ENCODE measurements around the gene HHEX. TPM values are rescaled to one million over a fixed set of nuclear protein-coding genes. Genes with fewer than 3 reads are reported as not detected.
A peak's percentile ranks its signal among the peaks of the same experiment; 100 is the strongest.

The HHEX gene
- total and polyA plus RNA-seq, 2 of the 8 experiments (the other 6 are each of a cell fraction or from before 2014, with no cell fraction given), result 0.56 to 1.5 TPM

- H3K27ac ChIP-seq (ENCODE audit: low read depth, low read length), result no peak overlapping the region
- H3K23me2 ChIP-seq (ENCODE audit: low read depth, low read length), result peaks cover 18% of the 10 kb centered on the region
- H3K36me3 ChIP-seq (ENCODE audit: control insufficient read depth in 2 of 4, insufficient read depth in 4 of 4, low read length in 3 of 4), result peaks cover 0 to 9% (median 0%) of the 10 kb centered on the region in 4 experiments; a peak in 1 of 8 replicates
- no peaks in the 10 kb centered on the region for H3K79me1 ChIP-seq (ENCODE audit: low read depth, low read length)
- H4K8ac ChIP-seq (ENCODE audit: extremely low read depth, insufficient read depth, low read length), result peak overlapping the region; percentile 57; the same call in 1 of the 2 replicates
- WGBS, 2 experiments (ENCODE audit: extremely low coverage in 1 of 2, insufficient coverage in 1 of 2, insufficient read length in 1 of 2, insufficient replicate concordance in 2 of 2, low coverage in 1 of 2, low lambda C conversion rate in 2 of 2, missing lambda C conversion rate in 1 of 2), result 1% methylated on average over 62 of the region's 73 CpGs; no CpG with 5 or more reads in 1 of the 2 experiments
- peaks cover 0 to 4% of the 10 kb centered on the region in 2 experiments for H4K20me1 ChIP-seq (replicated peaks in 1 of 2; ENCODE audit: control insufficient read depth in 1 of 2, insufficient read depth in 2 of 2, low read length in 2 of 2)
- peak overlapping the region; percentile 41; the same call in 1 of the 2 replicates for H3K18ac ChIP-seq (ENCODE audit: extremely low read depth, low read length)
- H3K4me1 ChIP-seq (replicated peaks in 1 of 4; ENCODE audit: control insufficient read depth in 3 of 4, insufficient read depth in 4 of 4, low read length in 3 of 4), result peaks cover 0 to 9% (median 8%) of the 10 kb centered on the region in 4 experiments; a peak in 6 of 7 replicates
- no peaks in the 10 kb centered on the region for H3K9me3 ChIP-seq (ENCODE audit: insufficient read depth in 2 of 2, low read depth in 1 of 2, low read length in 1 of 2)
- H4K5ac ChIP-seq (ENCODE audit: insufficient read length, low read depth, low read length), result no peak overlapping the region
- H2AFZ ChIP-seq (ENCODE audit: low read length), result no peak overlapping the region; the same call in 1 of the 2 replicates
- no peak for TF ChIP-seq KDM1A (IDR thresholded peaks at IDR 0.05; ENCODE audit: borderline replicate concordance, low read length)
- TF ChIP-seq ASH2L (IDR thresholded peaks at IDR 0.05; ENCODE audit: low read length), result peak; percentile 34
- TF ChIP-seq BACH1 (IDR thresholded peaks at IDR 0.05; ENCODE audit: low read length), result peak; percentile 49; the same call in 1 of the 2 replicates
- TF ChIP-seq EZH2 (IDR thresholded peaks at IDR 0.05; ENCODE audit: low read depth, low read length, severe bottlenecking), result peak; percentile 56
- TF ChIP-seq SUZ12 (IDR thresholded peaks at IDR 0.05; ENCODE audit: low read length), result peak; percentile 63
- peak; percentile 69 for TF ChIP-seq KDM4A (IDR thresholded peaks at IDR 0.05; ENCODE audit: low read depth, low read length, severe bottlenecking)
- no peak for TF ChIP-seq CTBP2 (IDR thresholded peaks at IDR 0.05; ENCODE audit: borderline replicate concordance, insufficient read depth, insufficient read length, low read length)
- TF ChIP-seq RNF2 (IDR thresholded peaks at IDR 0.05; ENCODE audit: borderline replicate concordance, low read depth, low read length, missing control alignments, poor library complexity, severe bottlenecking), result peak; percentile 54
- H3K4me2 ChIP-seq (ENCODE audit: insufficient read depth in 1 of 2, low read depth in 2 of 2, low read length in 2 of 2), result peak overlapping the region; percentile 79 to 96
- ChIA-PET POLR2A (ENCODE audit: partially characterized antibody) (interaction anchor here (0.9 to 1.2 kb wide), 2 partner anchors 9 to 52 kb away, joined by 3 read pairs; no protein-coding TSS in a partner anchor), CTCF (ENCODE audit: partially characterized antibody) (interaction anchor here (0.8 to 1.2 kb wide), 2 partner anchors 153 to 191 kb away, joined by 3 to 5 read pairs; no protein-coding TSS in a partner anchor)
- peak overlapping the region; percentile 48; the same call in 1 of the 2 replicates for H2BK5ac ChIP-seq (ENCODE audit: low read depth, low read length)
- H2AK5ac ChIP-seq (ENCODE audit: low read depth, low read length), result no peak overlapping the region
- H3K27me3 ChIP-seq (replicated peaks in 1 of 4; ENCODE audit: control insufficient read depth in 3 of 4, extremely low read depth in 1 of 4, insufficient read depth in 3 of 4, low read length in 3 of 4), result peaks cover 29 to 83% (median 62%) of the 10 kb centered on the region in 4 experiments
- no peak overlapping the region for H3K14ac ChIP-seq (ENCODE audit: insufficient read length)
- FAIRE-seq (no peak), DNase-seq (ENCODE audit: low read depth in 1 of 2, low spot score in 2 of 2) (peak in 1 of 2 experiments; percentile 69)
- no peak overlapping the region for H4K91ac ChIP-seq (replicated peaks; ENCODE audit: insufficient read length, low read length)
- peak overlapping the region; percentile 46; the same call in 1 of the 2 replicates for H2BK12ac ChIP-seq (ENCODE audit: low read depth, low read length)
- peak overlapping the region; percentile 34 to 68 (median 57) for H3K4me3 ChIP-seq (ENCODE audit: extremely low read depth in 1 of 4, insufficient read depth in 2 of 4, low read depth in 3 of 4, low read length in 4 of 4)
- no peak overlapping the region for H2BK15ac ChIP-seq (ENCODE audit: low read length)
- H3K4ac ChIP-seq (replicated peaks; ENCODE audit: insufficient read length, low read depth, low read length), result no peak overlapping the region
- no peak overlapping the region for H3K56ac ChIP-seq (replicated peaks; ENCODE audit: insufficient read length, low read depth, low read length)
- no peak overlapping the region for H3K23ac ChIP-seq (ENCODE audit: insufficient read length)
- H2BK20ac ChIP-seq (ENCODE audit: low read length), result no peak overlapping the region
- H2BK120ac ChIP-seq (replicated peaks; ENCODE audit: low read depth, low read length), result no peak overlapping the region
- H3K79me2 ChIP-seq (ENCODE audit: control insufficient read depth in 1 of 2, insufficient read depth in 2 of 2, low read length in 2 of 2), result no peaks in the 10 kb centered on the region
- H3K9ac ChIP-seq (replicated peaks in 1 of 4; ENCODE audit: extremely low read depth in 1 of 4, low read depth in 3 of 4, low read length in 3 of 4), result no peak overlapping the region
Observed at GRCh38 chr10:92690211-92690914, 608 bp downstream of the HHEX start.

All from H1 (cell line).